ENCODE results near the gene SMIM10L2A. TPM values are rescaled to one million over a fixed set of nuclear protein-coding genes. Genes with fewer than 3 reads are reported as not detected.

The SMIM10L2A gene
- total RNA-seq, 2 experiments from 2014 or later, result 0.22 to 0.23 TPM

GRCh38 chrX:135384161-135384836 is 37.4 kb upstream of the SMIM10L2A start:
- Mint-ChIP-seq H3K4me1 (ENCODE audit: low read depth) (peaks cover 39% of the 10 kb centered on the region), H3K4me3 (peak overlapping the region; percentile 3), H3K9me3 (no peaks in the 10 kb centered on the region), H3K36me3 (ENCODE audit: low read depth) (no peaks in the 10 kb centered on the region), H3K27ac (peak overlapping the region; percentile 63), H3K27me3 (no peaks in the 10 kb centered on the region)
- ChIA-PET POLR2A (no interaction called here), CTCF (no interaction called here)
- ATAC-seq, result peak; percentile 90
- intact Hi-C loops (cut with micrococcal nuclease), result no loop called here
- no peak for TF ChIP-seq CTCF (IDR thresholded peaks at IDR 0.05)
- peak; percentile 56 for DNase-seq

GRCh38 chrX:135388841-135389240 is 32.9 kb upstream of the SMIM10L2A start:
- no peaks in the 10 kb centered on the region for H3K9me3 Mint-ChIP-seq
- H3K4me1 Mint-ChIP-seq (ENCODE audit: low read depth), result peaks cover 25% of the 10 kb centered on the region

GRCh38 chrX:135389243-135389642 is 32.5 kb upstream of the SMIM10L2A start:
- no peak for TF ChIP-seq CTCF (IDR thresholded peaks at IDR 0.05)
- POLR2A ChIA-PET, result no interaction called here

More at GRCh38 chrX:135388841-135389240, 32.9 kb upstream of the SMIM10L2A start:
- no peaks in the 10 kb centered on the region for H3K36me3 Mint-ChIP-seq (ENCODE audit: low read depth)
- no peak overlapping the region for H3K4me3 Mint-ChIP-seq
- ChIA-PET CTCF (no interaction called here), POLR2A (no interaction called here)
- intact Hi-C loops (cut with micrococcal nuclease), result no loop called here
- H3K27me3 Mint-ChIP-seq, result no peaks in the 10 kb centered on the region
- TF ChIP-seq CTCF (IDR thresholded peaks at IDR 0.05), result no peak
- DNase-seq (no peak), ATAC-seq (no peak)
- H3K27ac Mint-ChIP-seq, result no peak overlapping the region

GRCh38 chrX:135389717-135390116 is 32.0 kb upstream of the SMIM10L2A start:
- Mint-ChIP-seq H3K4me1 (ENCODE audit: low read depth) (peaks cover 20% of the 10 kb centered on the region), H3K27ac (no peak overlapping the region), H3K4me3 (no peak overlapping the region), H3K27me3 (no peaks in the 10 kb centered on the region), H3K36me3 (ENCODE audit: low read depth) (no peaks in the 10 kb centered on the region), H3K9me3 (no peaks in the 10 kb centered on the region)
- ATAC-seq (no peak), DNase-seq (no peak)
- ChIA-PET POLR2A (no interaction called here), CTCF (no interaction called here)
- no peak for TF ChIP-seq CTCF (IDR thresholded peaks at IDR 0.05)
- intact Hi-C loops (cut with micrococcal nuclease), result no loop called here

More at GRCh38 chrX:135389243-135389642, 32.5 kb upstream of the SMIM10L2A start:
- peaks cover 23% of the 10 kb centered on the region for H3K4me1 Mint-ChIP-seq (ENCODE audit: low read depth)
- no peak overlapping the region for H3K27ac Mint-ChIP-seq
- DNase-seq, result no peak
- no peaks in the 10 kb centered on the region for H3K36me3 Mint-ChIP-seq (ENCODE audit: low read depth)
- CTCF ChIA-PET, result no interaction called here
- no peaks in the 10 kb centered on the region for H3K27me3 Mint-ChIP-seq
- H3K4me3 Mint-ChIP-seq, result no peak overlapping the region
- ATAC-seq, result no peak
- H3K9me3 Mint-ChIP-seq, result no peaks in the 10 kb centered on the region
- intact Hi-C loops (cut with micrococcal nuclease), result no loop called here

- CTCF ChIA-PET, result no interaction called here
- H3K27me3 Mint-ChIP-seq, result no peaks in the 10 kb centered on the region
- H3K36me3 Mint-ChIP-seq (ENCODE audit: low read depth), result no peaks in the 10 kb centered on the region
Observed at GRCh38 chrX:135391734-135392133, 30.0 kb upstream of the SMIM10L2A start.

More at GRCh38 chrX:135391734-135392133, 30.0 kb upstream of the SMIM10L2A start:
- Mint-ChIP-seq H3K9me3 (no peaks in the 10 kb centered on the region), H3K4me1 (ENCODE audit: low read depth) (peaks cover 12% of the 10 kb centered on the region), H3K4me3 (no peak overlapping the region), H3K27ac (no peak overlapping the region)
- DNase-seq, result no peak
- POLR2A ChIA-PET, result no interaction called here
- no peak for ATAC-seq
- intact Hi-C loops (cut with micrococcal nuclease), result no loop called here
- TF ChIP-seq CTCF (IDR thresholded peaks at IDR 0.05), result no peak
